Right lung (tissue), 5 donors: Measurements from ENCODE around the gene SLC16A9. TPM values are rescaled to one million over a fixed set of nuclear protein-coding genes. Genes with fewer than 3 reads are reported as not detected.
"Not testable (repeated sequence)": the region's sequence is repeated elsewhere in the genome, so short reads cannot be mapped to it uniquely, and the experiment has no call there.

Experiments
- DNase-seq, 2 donors: peaks; one replicate each; pipeline ENCODE4 v3.0.0-alpha.2; 2013
- polyA plus RNA-seq, 5 donors: library from polyadenylated mRNA; unstranded; fragments of 120-200 nt; gene quantifications; one replicate each; pipeline versions ENCODE4 v1.2.1 to v1.2.3, GENCODE V29; 2013; ENCODE audit warnings: inconsistent platforms in 1 of 5, low replicate concordance in 1 of 5; ENCODE audit not compliant: insufficient read length in 5 of 5, insufficient read depth in 1 of 5

Gene SLC16A9
- polyA plus RNA-seq, 5 donors = 33.1 to 56.2 (median 41.5) TPM

DNA sequence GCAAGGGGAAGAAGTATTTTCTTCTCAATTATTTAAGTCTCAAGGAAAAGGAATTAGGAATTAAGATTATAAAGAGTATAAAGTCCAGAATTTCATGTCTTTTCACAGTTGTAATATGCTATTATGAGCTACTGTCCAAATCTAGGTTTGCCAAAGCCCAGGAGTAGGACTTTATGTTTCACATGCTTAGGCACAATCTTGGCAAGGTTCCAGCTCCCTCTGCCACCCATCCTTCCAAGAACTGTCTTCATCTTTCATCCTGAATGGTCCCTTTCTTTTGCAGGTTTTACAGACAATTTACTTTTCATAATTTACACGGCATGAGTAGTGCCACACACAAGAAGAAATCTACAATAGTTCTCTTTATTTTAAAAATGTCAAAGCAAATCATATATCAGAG is 29.5 kb downstream of the SLC16A9 start:
- DNase-seq = no peak

- no peak for DNase-seq
Measured at GRCh38 chr10:59678884-59679301, 30.8 kb downstream of the SLC16A9 start.

GRCh38 chr10:59677253-59677831 is 32.3 kb downstream of the SLC16A9 start:
- no peak for DNase-seq

GRCh38 chr10:59675812-59676211 is 33.8 kb downstream of the SLC16A9 start:
- no peak for DNase-seq

GRCh38 chr10:59674215-59674836 is 35.3 kb downstream of the SLC16A9 start:
- DNase-seq = no peak

- DNase-seq = no peak
Measured at GRCh38 chr10:59672150-59672875, 37.3 kb downstream of the SLC16A9 start.

DNA sequence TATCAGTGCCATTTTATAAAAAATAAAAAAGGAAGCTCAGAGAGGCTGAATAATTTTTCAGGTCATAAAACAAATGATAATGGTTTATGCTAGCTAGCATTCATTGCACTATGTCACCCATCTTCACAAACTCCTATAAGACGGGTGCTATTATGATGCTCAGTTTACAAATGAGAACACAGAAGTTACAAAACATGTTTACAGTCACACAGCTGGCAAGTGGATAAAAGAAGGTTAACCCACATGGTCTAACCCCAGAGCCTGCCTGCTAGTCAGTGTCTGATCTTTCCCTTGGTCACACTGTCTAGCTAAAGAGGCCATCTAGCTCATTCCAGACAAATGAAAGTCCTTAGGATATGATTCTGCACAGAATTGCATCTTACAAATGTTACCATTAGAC is 39.4 kb downstream of the SLC16A9 start:
- no peak for DNase-seq

- no peak for DNase-seq
Measured at GRCh38 chr10:59668096-59668495, 41.6 kb downstream of the SLC16A9 start.

DNA sequence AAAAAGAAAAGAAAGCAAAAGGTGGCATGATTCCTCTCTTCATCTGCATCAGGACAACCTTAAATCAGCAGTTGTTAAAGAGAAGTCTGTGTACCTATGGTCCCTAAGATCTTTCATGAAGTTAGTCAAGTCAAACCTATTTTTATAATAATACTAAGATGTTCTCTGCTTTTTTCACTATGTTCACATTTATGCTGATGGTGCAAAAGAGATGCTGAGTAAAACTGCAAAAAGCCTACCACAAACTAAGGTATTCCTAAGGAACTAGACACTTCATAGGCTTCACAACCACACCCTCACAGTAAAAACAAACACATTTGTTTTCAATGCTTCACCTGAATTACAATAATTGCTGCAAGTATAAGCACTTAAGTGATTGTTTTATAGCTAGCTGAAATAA is 43.3 kb downstream of the SLC16A9 start:
- no peak for DNase-seq

DNA sequence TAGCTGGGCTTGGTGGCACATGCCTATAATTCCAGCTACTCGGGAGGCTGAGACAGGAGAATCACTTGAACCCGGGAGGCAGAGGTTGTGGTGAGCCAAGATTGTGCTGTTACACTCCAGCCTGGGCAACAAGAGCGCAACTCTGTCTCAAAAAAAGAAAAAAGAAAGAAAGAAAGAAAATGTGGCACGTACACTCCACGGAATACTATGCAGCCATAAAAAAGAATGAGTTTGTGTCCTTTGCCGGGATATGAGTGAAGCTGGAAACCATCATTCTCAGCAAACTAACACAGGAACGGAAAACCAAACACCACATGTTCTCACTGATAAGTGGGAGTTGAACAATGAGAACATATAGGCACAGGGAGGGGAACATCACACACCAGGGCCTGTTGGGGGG is 46.4 kb downstream of the SLC16A9 start:
- DNase-seq = not testable (repeated sequence)

DNA sequence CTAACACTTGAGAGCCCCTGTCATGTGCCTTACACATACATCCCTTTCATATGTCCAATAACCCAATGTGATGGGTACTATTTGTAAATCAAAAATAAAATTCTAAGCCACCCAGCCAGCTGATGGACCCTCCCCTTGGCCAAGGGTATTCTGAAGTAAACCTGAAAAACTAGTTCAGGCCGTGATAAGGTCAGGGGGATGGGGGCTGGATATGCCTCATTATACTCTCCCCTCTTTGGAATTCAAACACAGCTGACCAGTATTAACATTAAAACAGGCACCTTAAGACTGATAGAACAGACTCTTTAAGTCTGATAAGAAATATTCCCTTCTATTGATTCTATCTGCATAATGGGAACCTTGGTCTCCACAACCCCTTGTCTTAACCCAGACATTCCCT is 51.9 kb downstream of the SLC16A9 start:
- DNase-seq = no peak

DNA sequence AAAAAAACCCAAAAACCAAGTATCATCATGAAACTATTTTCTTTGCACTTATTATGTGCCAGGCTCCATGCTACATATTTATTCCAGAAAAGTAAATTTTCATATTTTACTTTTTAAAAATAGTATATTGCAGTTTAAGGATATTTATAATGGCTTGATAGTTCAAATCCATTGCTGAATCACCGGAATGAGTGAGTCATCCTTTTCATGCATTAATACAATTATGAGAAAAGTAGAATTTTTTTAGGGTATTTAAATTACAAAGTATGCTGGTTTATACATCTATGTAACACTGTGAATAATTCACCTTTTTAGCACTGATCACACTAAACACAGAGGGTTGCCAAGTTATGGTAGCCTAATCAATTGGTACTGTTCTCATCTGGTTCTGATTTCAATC is 54.3 kb downstream of the SLC16A9 start:
- no peak for DNase-seq

DNA sequence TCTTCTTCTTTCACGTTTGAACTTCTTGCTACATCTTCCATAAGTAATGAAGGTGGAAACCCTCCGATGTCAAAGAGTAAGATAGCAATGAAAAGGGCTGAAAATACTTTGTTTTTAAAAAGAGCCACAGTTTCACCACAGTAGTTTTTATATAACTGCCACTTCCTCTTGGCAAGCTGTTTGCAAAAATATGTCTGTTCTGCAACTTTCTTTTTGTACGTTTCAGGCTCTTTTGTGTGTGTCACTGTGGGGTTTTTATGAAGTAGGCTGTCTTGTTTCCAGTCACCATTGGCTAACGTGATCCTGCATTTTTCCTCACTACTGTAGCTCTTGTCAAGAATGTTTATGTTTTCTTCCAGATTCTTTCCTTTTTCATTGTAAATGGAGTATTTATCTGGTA is 55.6 kb downstream of the SLC16A9 start:
- DNase-seq = no peak

DNA sequence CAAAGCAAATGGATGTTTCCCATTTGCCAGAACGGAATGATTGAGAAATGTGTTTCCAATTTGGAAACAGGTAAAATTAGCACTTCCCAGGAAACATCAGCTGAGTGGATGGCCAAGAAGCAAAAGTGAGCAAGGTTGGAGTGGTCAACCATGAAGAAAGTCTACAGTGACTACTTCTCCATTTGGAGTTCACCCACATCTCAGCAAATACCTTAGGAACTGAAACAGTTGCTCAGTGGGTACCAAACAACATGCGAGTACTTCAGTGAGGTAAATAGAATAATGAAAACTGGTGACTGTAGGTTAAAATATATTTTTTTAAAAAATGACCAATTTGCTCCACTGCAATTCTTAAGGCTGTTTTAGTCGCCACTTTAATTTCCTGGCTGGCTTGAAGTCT is 57.7 kb downstream of the SLC16A9 start:
- DNase-seq = no peak

DNA sequence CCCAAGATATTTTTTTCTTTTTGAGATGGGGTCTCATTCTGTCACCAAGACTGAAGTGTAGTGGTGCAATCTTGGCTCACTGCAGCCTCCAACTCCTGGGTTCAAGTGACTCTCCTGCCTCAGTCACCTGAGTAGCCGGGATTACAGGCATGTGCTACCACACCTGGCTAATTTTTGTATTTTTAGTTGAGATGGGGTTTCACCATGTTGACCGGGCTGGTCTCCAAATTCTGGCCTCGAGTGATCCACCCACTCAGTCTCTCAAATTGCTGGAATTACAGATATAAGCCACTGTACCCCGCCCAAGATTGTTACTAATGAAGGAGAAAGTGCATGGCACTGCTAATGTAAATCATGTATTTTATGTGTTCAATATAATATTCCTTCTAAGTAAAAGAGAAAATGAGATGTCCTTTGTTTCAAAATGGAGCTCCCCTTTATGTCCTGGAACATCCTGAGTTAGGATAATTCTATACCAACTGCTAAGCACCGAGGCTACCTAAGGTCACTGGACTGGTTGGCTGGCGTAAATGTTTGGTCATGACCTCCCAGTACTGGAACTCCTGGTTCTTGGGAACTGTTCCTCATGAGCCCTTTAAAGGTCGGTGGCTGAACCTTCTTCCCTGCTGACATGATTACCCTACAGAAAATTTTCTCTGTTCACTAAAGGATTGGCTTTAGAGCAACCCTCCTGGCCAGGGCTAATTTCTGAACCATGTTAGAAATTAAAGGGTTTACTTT is 59.9 kb downstream of the SLC16A9 start:
- no peak for DNase-seq

GRCh38 chr10:59648711-59649201 is 60.9 kb downstream of the SLC16A9 start:
- no peak for DNase-seq

DNA sequence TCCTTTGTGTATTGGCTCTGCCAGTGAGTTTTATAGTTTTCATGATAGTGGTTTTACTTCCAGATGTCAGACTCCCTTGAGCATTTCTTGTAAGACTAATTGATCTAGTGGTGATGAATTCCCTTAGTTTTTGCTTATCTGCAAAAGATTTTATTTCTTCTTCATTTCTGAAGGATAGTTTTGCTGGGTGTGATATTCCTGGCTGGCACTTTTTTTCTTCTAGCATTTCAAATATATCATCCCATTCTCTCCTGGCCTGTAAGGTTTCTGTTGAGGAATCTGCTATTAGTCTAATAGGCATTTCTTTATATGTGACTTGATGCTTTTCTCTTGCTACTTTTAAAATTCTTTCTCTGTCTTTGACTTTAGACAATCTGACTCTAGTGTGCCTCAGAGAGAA is 64.8 kb downstream of the SLC16A9 start:
- DNase-seq = no peak

GRCh38 chr10:59641688-59642087 is 68.0 kb downstream of the SLC16A9 start:
- DNase-seq = not testable (repeated sequence)

- no peak for DNase-seq
Measured at GRCh38 chr10:59635502-59636290, 74.0 kb downstream of the SLC16A9 start.

GRCh38 chr10:59634102-59634501 is 75.5 kb downstream of the SLC16A9 start:
- no peak for DNase-seq

GRCh38 chr10:59633063-59633462 is 76.6 kb downstream of the SLC16A9 start:
- DNase-seq = no peak
